ENCODE data around the gene TRPC4AP.
A peak's percentile ranks its signal among the peaks of the same experiment; 100 is the strongest.
"Not testable (repeated sequence)": the region's sequence is repeated elsewhere in the genome, so short reads cannot be mapped to it uniquely, and the experiment has no call there.

Gene TRPC4AP

GRCh38 chr20:35062478-35062877 lies 30.1 kb downstream of the TRPC4AP start:
- no peak for DNase-seq (ENCODE audit: low read depth)
- in situ Hi-C loops (cut with HindIII; ENCODE audit: low sequenced_read_pairs), result no loop called here
- no peak overlapping the region for H3K4me3 ChIP-seq (ENCODE audit: low read depth, low read length)
- TF ChIP-seq CTCF (IDR thresholded peaks at IDR 0.05; ENCODE audit: low read depth, low read length, missing control alignments), result no peak

GRCh38 chr20:35060168-35060567 lies 32.4 kb downstream of the TRPC4AP start:
- TF ChIP-seq CTCF (IDR thresholded peaks at IDR 0.05; ENCODE audit: low read depth, low read length, missing control alignments), result no peak
- no peak overlapping the region for H3K4me3 ChIP-seq (ENCODE audit: low read depth, low read length)
- no peak for DNase-seq (ENCODE audit: low read depth)
- in situ Hi-C loops (cut with HindIII; ENCODE audit: low sequenced_read_pairs), result no loop called here

DNA sequence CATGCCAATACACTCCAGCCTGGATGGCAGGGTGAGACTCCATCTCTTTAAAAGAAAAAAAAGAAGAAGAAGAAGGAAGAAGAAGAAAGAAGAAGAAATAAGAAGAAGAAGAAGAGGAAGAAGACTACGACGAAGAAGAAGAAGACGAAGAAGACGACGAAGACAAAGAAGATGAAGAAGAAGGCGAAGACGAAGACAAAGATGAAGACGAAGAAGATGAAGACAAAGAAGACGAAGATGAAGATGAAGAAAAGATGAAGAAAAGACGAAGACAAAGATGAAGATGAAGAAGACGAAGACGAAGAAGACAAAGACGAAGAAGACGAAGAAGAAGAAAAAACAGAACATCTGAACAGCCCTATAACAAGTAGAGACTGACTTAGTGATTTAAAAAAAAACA lies 33.0 kb downstream of the TRPC4AP start:
- no peak overlapping the region for H3K4me3 ChIP-seq (ENCODE audit: low read depth, low read length)
- no peak for DNase-seq (ENCODE audit: low read depth)
- TF ChIP-seq CTCF (IDR thresholded peaks at IDR 0.05; ENCODE audit: low read depth, low read length, missing control alignments), result no peak
- in situ Hi-C loops (cut with HindIII; ENCODE audit: low sequenced_read_pairs), result no loop called here

- TF ChIP-seq CTCF (IDR thresholded peaks at IDR 0.05; ENCODE audit: low read depth, low read length, missing control alignments), result no peak
- no peak for DNase-seq (ENCODE audit: low read depth)
- in situ Hi-C loops (cut with HindIII; ENCODE audit: low sequenced_read_pairs), result no loop called here
- H3K4me3 ChIP-seq (ENCODE audit: low read depth, low read length), result no peak overlapping the region
Observed at GRCh38 chr20:35059110-35059509, 33.5 kb downstream of the TRPC4AP start.

GRCh38 chr20:35055445-35056276 lies 36.9 kb downstream of the TRPC4AP start:
- DNase-seq (ENCODE audit: low read depth), result peak; percentile 4
- no peak overlapping the region for H3K4me3 ChIP-seq (ENCODE audit: low read depth, low read length)
- in situ Hi-C loops (cut with HindIII; ENCODE audit: low sequenced_read_pairs), result no loop called here
- TF ChIP-seq CTCF (IDR thresholded peaks at IDR 0.05; ENCODE audit: low read depth, low read length, missing control alignments), result no peak

- DNase-seq (ENCODE audit: low read depth), result no peak
- in situ Hi-C loops (cut with HindIII; ENCODE audit: low sequenced_read_pairs), result no loop called here
- TF ChIP-seq CTCF (IDR thresholded peaks at IDR 0.05; ENCODE audit: low read depth, low read length, missing control alignments), result no peak
- H3K4me3 ChIP-seq (ENCODE audit: low read depth, low read length), result no peak overlapping the region
Observed at GRCh38 chr20:35054814-35055213, 37.8 kb downstream of the TRPC4AP start.

DNA sequence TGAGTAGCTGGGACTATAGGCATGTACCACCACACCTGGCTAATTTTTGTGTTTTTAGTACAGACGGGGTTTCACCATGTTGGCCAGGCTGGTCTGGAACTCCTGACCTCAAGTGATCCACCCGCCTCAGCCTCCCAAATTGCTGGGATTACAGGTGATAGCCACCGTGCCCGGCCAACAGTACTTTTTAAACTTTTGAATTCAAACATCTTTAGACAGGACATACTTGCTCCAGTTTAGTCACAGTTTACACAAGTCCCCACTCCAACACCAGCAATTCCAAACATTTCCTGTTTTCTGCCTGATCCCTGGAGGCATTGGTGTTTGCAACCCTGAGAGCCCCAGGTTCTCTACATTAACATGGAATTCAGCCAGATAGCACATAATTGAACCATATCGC lies 40.0 kb downstream of the TRPC4AP start:
- H3K4me3 ChIP-seq (ENCODE audit: low read depth, low read length); in situ Hi-C loops (cut with HindIII; ENCODE audit: low sequenced_read_pairs): not testable (repeated sequence)
- DNase-seq (ENCODE audit: low read depth), result peak; percentile 2

Data from astrocyte of the cerebellum (primary cell).